ENCODE results near the gene ANKLE1. TPM values are rescaled to one million over a fixed set of nuclear protein-coding genes. Genes with fewer than 3 reads are reported as not detected.

The ANKLE1 gene
- total and polyA plus RNA-seq, 2 experiments from 2014 or later = 0.31 to 0.54 TPM

DNA sequence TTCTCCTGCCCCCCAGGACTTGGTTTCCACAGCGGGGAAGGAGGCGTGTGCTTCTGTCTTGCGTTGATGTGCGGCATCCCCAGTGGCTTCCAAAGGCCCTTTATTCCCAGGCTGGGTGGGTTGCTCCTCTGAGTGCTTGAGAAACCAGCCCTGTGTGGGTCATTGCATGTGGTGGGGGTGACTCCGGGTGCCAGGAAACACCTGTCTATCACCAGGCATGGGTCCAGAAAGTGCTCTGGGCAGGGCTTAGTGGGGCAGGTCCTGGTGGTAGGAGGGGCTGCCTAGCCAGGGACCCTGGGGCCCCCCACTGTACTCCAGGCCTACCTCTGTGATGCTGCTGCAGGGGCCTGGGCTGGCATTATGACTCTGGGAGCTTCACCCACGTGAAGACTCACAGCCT lies 37.3 kb downstream of the ANKLE1 start:
- Histone ChIP-seq H3K27ac (no peak overlapping the region), H4K20me1 (ENCODE audit: insufficient read depth) (no peaks in the 10 kb centered on the region), H3K9me3 (ENCODE audit: low read depth) (no peaks in the 10 kb centered on the region), H3K9ac (no peak overlapping the region), H3K4me3 (no peak overlapping the region), H2AFZ (no peak overlapping the region), H3F3A (ENCODE audit: insufficient read depth) (no peaks in the 10 kb centered on the region), H3K9me2 (ENCODE audit: insufficient read depth) (no peaks in the 10 kb centered on the region), H3K36me3 (ENCODE audit: low read depth) (no peaks in the 10 kb centered on the region; the same call in 1 of the 2 replicates), H3K4me2 (ENCODE audit: unreplicated experiment) (no peak overlapping the region), H3K4me1 (ENCODE audit: insufficient read depth) (no peaks in the 10 kb centered on the region), H3K79me2 (ENCODE audit: insufficient read depth) (peaks cover 8% of the 10 kb centered on the region), H3K27me3 (replicated peaks; ENCODE audit: insufficient read depth) (no peaks in the 10 kb centered on the region)
- no peak for TF ChIP-seq EZH2phosphoT487 (IDR thresholded peaks at IDR 0.05; ENCODE audit: insufficient read depth, low read depth)
- no peak for TF ChIP-seq EZH2 (IDR thresholded peaks at IDR 0.05; ENCODE audit: insufficient read depth, poor library complexity, severe bottlenecking)
- DNase-seq = no peak
- WGBS, 2 experiments (ENCODE audit: low coverage in 1 of 2, low lambda C conversion rate in 2 of 2, missing lambda C conversion rate in 2 of 2) = 69 to 73% methylated on average over 6 of the region's 6 CpGs
- in situ Hi-C loops (cut with MboI) = no loop called here

DNA sequence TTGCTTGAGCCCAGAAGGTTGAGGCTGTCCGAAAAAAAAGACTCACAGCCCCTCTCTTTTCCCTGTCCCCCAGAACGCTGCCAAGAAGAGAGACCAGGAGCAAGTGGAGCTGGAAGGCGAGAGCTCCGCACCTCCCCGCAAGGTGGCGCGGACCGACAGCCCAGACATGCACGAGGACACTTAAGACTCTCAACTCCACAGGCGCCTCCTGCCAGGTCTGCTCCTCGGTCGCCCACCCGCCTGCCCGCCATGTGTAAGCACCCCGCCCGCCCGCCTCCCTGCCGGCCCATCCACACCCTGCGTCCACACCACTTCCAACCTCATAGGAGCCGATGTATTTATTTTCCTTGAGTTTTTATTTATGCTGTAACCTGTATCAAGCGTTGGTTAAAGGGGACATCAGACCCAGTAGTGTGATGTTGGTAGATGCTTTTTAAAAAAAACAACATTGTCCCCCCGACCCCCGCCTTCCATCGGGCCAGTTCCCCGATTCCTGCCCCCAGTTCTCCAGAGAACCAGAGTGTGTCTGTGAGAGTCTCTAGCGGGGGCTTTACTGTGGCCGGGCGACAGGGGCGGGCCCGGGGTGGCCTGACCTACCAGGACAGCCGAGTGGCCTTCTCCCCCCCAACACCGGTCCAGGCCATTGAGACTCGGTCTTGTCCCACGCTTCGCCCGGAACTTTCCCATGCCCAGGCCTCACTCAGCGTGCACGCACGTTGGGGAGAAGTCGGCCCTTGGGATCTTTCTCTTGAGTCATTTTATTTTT lies 38.0 kb downstream of the ANKLE1 start:
- in situ Hi-C loops (cut with MboI) = no loop called here
- Histone ChIP-seq H3K27ac (no peak overlapping the region), H3K79me2 (ENCODE audit: insufficient read depth) (peaks cover 1% of the 10 kb centered on the region; the same call in 1 of the 2 replicates), H3K4me1 (ENCODE audit: insufficient read depth) (no peaks in the 10 kb centered on the region), H3K36me3 (ENCODE audit: low read depth) (no peaks in the 10 kb centered on the region; the same call in 1 of the 2 replicates), H4K20me1 (ENCODE audit: insufficient read depth) (no peaks in the 10 kb centered on the region), H3K4me2 (ENCODE audit: unreplicated experiment) (no peak overlapping the region), H3K9me2 (ENCODE audit: insufficient read depth) (no peaks in the 10 kb centered on the region), H3K9ac (no peak overlapping the region), H3F3A (ENCODE audit: insufficient read depth) (no peaks in the 10 kb centered on the region), H3K4me3 (no peak overlapping the region), H2AFZ (no peak overlapping the region), H3K27me3 (replicated peaks; ENCODE audit: insufficient read depth) (no peaks in the 10 kb centered on the region), H3K9me3 (ENCODE audit: low read depth) (no peaks in the 10 kb centered on the region)
- whole genome bisulfite sequencing, 2 experiments (ENCODE audit: low coverage in 1 of 2, low lambda C conversion rate in 2 of 2, missing lambda C conversion rate in 2 of 2) = 93 to 94% methylated on average over 28 to 40 of the region's 40 CpGs
- no peak for DNase-seq
- TF ChIP-seq EZH2 (IDR thresholded peaks at IDR 0.05; ENCODE audit: insufficient read depth, poor library complexity, severe bottlenecking) (no peak), EZH2phosphoT487 (IDR thresholded peaks at IDR 0.05; ENCODE audit: insufficient read depth, low read depth) (no peak)

DNA sequence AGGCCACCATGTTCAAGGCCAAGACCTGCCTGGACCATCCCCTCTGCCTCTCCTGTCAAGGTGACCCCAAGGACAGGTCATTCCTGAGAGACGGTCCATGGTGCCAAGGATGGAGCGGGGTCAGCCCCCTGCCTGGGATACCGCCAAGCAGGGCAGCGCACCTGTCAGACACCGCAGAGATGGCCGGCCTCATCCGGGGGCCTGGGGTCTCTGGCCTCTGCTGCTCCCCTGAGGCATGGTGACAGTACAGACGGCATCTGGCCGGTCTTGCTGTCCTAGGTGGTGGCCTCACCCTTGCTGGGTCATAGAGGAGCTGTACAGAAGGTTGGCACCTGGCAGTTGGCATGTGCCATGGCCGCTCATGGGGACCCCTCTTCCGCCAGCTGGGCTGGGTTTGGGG lies 38.7 kb downstream of the ANKLE1 start:
- no peak overlapping the region for H3K27ac ChIP-seq
- no peak overlapping the region for H3K9ac ChIP-seq
- 81 to 87% methylated on average over 11 of the region's 11 CpGs for WGBS, 2 experiments (ENCODE audit: low coverage in 1 of 2, low lambda C conversion rate in 2 of 2, missing lambda C conversion rate in 2 of 2)
- H3K9me3 ChIP-seq (ENCODE audit: low read depth) = no peaks in the 10 kb centered on the region
- in situ Hi-C loops (cut with MboI) = no loop called here
- no peak overlapping the region for H3K4me3 ChIP-seq
- no peaks in the 10 kb centered on the region for H3K4me1 ChIP-seq (ENCODE audit: insufficient read depth)
- H4K20me1 ChIP-seq (ENCODE audit: insufficient read depth) = no peaks in the 10 kb centered on the region
- H3K9me2 ChIP-seq (ENCODE audit: insufficient read depth) = no peaks in the 10 kb centered on the region
- H3K27me3 ChIP-seq (replicated peaks; ENCODE audit: insufficient read depth) = no peaks in the 10 kb centered on the region
- TF ChIP-seq EZH2 (IDR thresholded peaks at IDR 0.05; ENCODE audit: insufficient read depth, poor library complexity, severe bottlenecking) (no peak), EZH2phosphoT487 (IDR thresholded peaks at IDR 0.05; ENCODE audit: insufficient read depth, low read depth) (no peak)
- no peak for DNase-seq
- no peak overlapping the region for H3K4me2 ChIP-seq (ENCODE audit: unreplicated experiment)
- no peak overlapping the region for H2AFZ ChIP-seq
- no peaks in the 10 kb centered on the region; the same call in 1 of the 2 replicates for H3K36me3 ChIP-seq (ENCODE audit: low read depth)
- H3F3A ChIP-seq (ENCODE audit: insufficient read depth) = no peaks in the 10 kb centered on the region
- no peaks in the 10 kb centered on the region for H3K79me2 ChIP-seq (ENCODE audit: insufficient read depth)

DNA sequence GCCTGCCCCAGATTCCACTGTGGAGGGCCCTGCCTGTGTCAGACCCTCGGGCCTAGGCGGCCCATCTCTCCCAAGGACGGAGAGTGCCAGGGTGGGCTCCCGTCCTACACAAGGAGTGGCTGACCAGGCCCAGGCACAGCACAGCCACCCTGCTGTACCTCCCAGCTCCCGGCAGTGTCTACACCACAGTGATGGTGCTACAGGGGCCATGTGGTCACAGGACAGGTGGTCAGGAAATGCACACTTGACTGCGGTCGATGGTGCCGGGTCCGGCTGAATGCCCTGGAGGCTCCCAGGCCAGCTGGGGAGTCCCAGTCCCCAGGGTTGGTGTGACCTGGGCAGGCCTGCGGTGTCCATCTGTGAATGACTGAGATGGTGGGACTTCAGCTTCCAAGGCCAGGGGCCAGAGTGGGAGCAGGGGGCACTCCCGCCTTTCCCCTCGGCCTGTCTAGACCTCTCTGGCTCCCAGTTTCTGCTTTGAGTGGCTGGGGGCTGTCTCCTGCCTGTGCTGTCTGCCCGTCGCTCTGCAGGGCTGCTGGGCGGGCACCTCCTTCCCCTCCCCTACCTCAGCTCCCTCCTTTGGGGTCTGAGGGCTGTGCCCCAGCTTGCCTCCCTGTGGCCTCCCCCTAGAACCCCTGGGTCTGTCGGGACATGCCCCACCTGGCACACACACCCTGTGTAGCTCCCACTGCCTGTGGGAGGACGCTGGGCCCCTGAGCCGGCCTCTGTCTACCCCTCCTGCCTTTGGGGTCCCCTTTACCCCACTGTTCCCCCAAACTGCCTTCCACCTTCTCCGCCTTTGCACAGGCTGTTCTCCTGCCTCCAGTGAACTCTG lies 40.2 kb downstream of the ANKLE1 start:
- H3K27me3 ChIP-seq (replicated peaks; ENCODE audit: insufficient read depth) = no peaks in the 10 kb centered on the region
- H3K4me1 ChIP-seq (ENCODE audit: insufficient read depth) = no peaks in the 10 kb centered on the region
- H2AFZ ChIP-seq = no peak overlapping the region
- no peak overlapping the region for H3K27ac ChIP-seq
- H3K9me3 ChIP-seq (ENCODE audit: low read depth) = no peaks in the 10 kb centered on the region
- no peaks in the 10 kb centered on the region for H4K20me1 ChIP-seq (ENCODE audit: insufficient read depth)
- no peaks in the 10 kb centered on the region for H3K79me2 ChIP-seq (ENCODE audit: insufficient read depth)
- H3K9ac ChIP-seq = no peak overlapping the region
- DNase-seq = no peak
- no peak overlapping the region for H3K4me2 ChIP-seq (ENCODE audit: unreplicated experiment)
- in situ Hi-C loops (cut with MboI) = no loop called here
- TF ChIP-seq EZH2 (IDR thresholded peaks at IDR 0.05; ENCODE audit: insufficient read depth, poor library complexity, severe bottlenecking) (no peak), EZH2phosphoT487 (IDR thresholded peaks at IDR 0.05; ENCODE audit: insufficient read depth, low read depth) (no peak)
- H3K9me2 ChIP-seq (ENCODE audit: insufficient read depth) = no peaks in the 10 kb centered on the region
- H3K36me3 ChIP-seq (ENCODE audit: low read depth) = no peaks in the 10 kb centered on the region; the same call in 1 of the 2 replicates
- no peak overlapping the region for H3K4me3 ChIP-seq
- 0 out of 2 replicates have a peak, but pooled peaks cover 12% of the 10 kb centered on the region for H3F3A ChIP-seq (ENCODE audit: insufficient read depth)
- WGBS, 2 experiments (ENCODE audit: low coverage in 1 of 2, low lambda C conversion rate in 2 of 2, missing lambda C conversion rate in 2 of 2) = 96 to 98% methylated on average over 18 to 19 of the region's 19 CpGs
